GM18508 (cell line): ENCODE data around the gene HPCAL4.

Source experiments
- ATAC-seq: cut with Tn5 transposase; IDR thresholded peaks from one replicate; pipeline ENCODE4 v1.9.1; 2021; ENCODE audit warnings: moderate number of reproducible peaks; ENCODE audit not compliant: insufficient read depth, unreplicated experiment

HPCAL4 gene

DNA sequence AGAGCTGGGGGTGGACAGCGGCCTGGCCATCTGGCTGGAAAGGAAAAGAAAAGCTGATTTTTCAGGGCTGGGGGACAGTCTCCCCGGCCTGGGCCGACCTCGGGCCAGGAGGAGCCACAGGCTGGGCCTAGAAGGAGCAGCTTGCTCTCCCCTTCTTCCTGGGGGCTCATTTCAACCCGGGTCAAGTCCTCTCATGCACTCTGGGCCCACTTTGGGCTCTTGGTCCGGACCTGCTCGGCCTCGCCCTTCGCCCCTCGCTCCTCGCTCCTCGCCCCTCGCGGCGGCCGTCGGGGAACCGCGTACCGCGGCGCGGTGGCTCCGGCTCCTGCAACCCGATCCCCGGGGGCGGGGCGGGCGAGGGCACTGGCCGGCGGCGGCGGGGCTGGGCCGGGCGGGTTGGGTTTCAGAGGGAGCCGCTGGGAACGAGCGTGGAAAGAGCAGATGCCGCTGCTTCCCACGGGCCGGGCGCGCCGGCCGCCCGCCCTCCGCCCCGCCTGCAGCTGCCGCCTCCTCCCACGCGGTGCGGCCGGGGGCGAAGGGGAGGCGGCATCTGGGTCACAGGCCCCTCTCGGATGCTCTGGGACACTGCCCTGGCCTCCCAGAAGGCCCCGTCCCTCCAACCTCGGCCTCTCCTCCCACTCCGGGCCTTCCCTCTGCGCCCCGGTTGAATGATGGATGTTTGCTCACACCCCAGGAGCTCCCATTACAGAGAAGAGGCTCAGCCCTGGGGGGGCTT lies 58.4 kb downstream of the HPCAL4 start:
- ATAC-seq = no peak

DNA sequence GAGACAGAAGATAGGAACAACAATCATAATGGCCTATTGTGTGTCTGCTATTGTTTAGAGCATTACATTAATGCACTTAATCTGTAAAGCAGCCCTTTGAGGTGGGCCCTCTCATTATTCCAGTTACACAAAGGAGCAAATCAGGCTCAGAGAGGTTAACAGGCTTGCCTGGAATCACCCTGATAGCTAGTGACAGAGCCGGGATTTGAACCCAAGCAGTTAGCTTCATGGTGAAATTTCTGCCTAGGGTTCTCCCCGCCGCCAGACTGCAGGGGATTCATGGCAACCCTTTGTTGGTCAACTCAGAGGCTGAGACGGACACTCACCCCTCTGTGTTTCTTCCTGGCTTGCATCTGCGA lies 58.9 kb downstream of the HPCAL4 start:
- no peak for ATAC-seq

GRCh38 chr1:39631361-39632322 lies 59.6 kb downstream of the HPCAL4 start:
- no peak for ATAC-seq

DNA sequence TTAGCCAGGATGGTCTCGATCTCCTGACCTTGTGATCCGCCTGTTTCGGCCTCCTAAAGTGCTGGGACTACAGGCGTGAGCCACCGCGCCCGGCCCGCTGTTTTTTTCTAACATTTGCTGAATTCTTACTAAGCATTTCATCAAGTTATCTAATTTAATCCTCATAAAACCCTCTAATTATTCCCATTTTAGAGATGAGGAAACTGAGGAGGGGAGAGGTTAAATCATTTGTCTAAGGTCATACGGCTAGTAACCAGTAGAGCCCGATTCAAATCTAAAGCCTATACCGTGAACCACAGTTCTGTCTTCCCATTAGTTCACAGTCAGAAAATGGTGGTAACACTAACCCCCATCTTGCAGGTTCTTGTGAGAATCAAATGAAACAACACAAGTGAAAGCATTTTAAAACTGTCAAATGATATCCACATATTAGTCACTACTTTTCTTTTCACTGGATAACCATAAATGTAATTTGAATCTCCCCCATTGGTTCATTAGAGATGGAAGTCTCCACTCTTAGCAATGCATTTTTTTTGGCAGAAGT lies 62.4 kb downstream of the HPCAL4 start:
- no peak for ATAC-seq
